Measurements from ENCODE around the gene ODAD4.
"Not testable (repeated sequence)": the region's sequence is repeated elsewhere in the genome, so short reads cannot be mapped to it uniquely, and the experiment has no call there.

ODAD4 gene

GRCh38 chr17:41914358-41914766 is 16.1 kb upstream of the ODAD4 start:
- DNase-seq = no peak

- DNase-seq = no peak
Measured at GRCh38 chr17:41915020-41915419, 15.4 kb upstream of the ODAD4 start.

DNA sequence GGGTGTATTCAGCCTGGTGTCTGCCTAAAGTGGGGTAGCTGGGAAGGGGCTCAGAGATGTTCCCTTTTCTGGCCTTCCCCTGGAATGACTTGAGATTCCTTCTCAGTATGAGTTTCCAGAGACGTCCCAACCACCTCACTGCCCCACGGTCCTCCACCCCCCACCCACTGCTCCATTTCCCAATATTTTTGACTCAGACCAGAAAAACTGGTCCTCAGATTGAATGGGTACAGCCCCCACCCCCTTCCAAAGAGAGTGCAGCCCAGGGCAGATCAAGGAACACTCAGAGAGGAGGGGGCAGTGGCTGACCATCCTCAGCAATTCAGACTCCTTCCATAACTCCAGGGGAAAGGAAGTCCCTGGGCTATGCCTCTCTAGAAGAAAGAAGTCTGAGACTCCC is 14.9 kb upstream of the ODAD4 start:
- DNase-seq = no peak

DNA sequence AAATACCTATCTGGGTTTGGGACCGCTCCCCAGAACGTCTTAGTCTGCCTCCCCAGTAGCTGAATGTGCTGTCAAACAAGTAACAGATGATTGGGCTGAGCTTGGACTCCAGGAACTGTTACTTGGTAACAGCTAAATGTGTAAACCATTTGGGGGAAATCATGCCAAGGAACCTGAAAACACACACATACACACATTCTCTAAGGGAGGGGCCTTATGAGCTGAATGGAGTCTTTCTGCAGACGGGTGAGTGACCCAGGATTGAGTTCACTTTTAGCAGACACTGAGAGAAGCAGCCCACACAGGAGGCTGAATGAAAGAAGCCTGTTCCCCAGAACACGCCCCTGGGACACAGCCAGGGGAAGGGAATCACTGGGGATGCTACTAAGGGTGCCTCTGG is 13.2 kb upstream of the ODAD4 start:
- DNase-seq = no peak

- peak; percentile 46 for DNase-seq
Measured at GRCh38 chr17:41917679-41918313, 12.6 kb upstream of the ODAD4 start.

DNA sequence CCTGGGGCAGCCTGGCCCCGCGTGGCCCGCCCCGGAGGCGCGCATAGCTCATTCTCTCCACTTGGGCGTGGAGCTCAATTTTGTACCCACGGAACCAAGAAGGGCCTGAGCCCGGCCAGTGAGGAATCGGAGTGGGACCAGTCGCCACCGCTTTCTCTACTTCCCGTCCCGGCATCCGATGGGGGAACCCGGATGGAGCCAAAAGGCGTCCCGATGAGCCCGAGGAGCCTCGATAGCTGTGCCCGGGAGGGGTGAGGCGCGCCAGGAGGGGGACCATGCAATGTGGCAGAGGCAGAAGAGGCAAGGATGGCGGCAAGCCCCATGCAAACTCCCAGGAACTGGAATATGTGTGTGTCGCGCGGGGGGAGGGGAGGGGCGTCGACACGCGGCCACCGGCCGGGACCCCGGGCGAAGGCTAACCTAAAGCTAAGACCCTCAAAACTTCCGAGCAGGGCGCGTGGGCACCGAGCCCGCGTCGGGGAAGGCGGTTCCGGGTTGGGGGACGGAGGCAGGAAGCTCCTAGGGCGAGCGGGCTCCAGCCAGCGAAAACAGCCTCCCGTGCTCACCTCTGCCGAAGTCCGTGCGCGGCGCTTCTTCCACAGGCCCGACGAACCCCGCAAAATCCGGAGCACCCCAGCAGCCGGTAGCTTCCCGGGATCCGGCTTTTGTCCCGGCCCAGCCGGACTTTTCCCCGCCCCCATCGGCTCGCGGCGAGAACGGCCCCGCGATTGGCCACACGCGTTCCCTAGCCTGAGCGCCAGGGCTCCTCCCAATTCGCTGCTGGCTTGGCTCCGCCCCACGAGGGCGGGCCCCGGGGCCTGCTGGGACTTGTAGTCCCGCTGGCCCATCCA is 11.9 kb upstream of the ODAD4 start, which contains the start of gene ACLY:
Gene ACLY, minus strand, starts transcription at position 638 of the 851 bp plus-strand sequence. CDS start 5,078 bp downstream, outside the sequence.
- DNase-seq = peak; percentile 90

GRCh38 chr17:41919165-41919817 is 11.1 kb upstream of the ODAD4 start:
- DNase-seq = no peak

GRCh38 chr17:41919840-41920579 is 10.4 kb upstream of the ODAD4 start:
- DNase-seq = no peak

- DNase-seq = no peak
Measured at GRCh38 chr17:41920580-41920955, 9.8 kb upstream of the ODAD4 start.

- DNase-seq = no peak
Measured at GRCh38 chr17:41925991-41926590, 4.3 kb upstream of the ODAD4 start.

- DNase-seq = no peak
Measured at GRCh38 chr17:41928693-41929251, 1.6 kb upstream of the ODAD4 start.

GRCh38 chr17:41930833-41931156 is 378 bp downstream of the ODAD4 start:
- DNase-seq = not testable (repeated sequence)

- not testable (repeated sequence) for DNase-seq
Measured at GRCh38 chr17:41931715-41932114, 1.3 kb downstream of the ODAD4 start.

GRCh38 chr17:41932816-41933389 is 2.5 kb downstream of the ODAD4 start:
- no peak for DNase-seq

- no peak for DNase-seq
Measured at GRCh38 chr17:41935641-41936040, 5.2 kb downstream of the ODAD4 start.

DNA sequence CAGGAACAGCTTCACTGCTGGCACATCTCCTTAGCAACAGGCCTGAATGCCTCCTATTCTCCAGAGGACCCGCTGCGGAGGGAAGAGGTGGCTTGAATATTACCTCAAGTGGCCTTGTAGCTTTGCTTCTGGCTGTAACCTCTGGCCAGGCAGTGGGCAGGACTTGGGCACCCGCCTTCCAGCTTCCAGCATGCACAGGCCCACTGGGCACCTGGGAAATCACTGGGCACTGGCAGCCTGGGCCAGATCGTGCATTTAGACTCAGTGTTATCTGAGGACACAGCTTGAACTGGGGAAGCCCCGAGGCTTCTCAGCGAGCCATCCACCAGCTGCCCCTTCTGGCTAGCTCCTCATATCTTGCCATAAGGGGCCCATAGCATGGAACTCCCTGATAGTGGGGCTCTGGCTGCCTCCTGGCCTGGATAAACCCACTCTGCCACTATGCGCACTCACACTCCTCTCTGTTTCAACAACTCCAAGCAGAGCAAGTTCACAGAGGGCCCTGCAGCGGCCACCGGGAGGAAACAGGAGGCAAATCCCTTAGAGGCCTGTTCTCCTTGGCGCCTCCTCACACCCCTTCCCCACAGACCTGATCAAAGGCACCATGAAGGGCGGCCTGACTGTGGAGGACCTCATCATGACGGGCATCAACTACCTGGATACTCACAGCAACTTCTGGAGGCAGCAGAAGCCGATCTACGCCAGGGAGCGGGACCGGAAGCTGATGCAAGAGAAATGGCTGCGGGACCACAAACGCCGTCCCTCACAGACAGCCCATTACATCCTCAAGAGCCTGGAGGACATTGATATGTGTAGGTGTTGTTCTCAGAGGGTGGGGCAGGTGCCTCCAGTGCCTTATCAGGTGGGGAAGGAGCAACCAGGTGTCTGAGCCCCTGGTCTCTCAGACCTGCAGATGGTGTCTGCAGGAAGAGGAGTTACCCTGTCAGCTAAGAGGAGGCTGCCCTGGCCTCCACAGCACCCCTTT is 7.8 kb downstream of the ODAD4 start:
- DNase-seq = no peak

DNA sequence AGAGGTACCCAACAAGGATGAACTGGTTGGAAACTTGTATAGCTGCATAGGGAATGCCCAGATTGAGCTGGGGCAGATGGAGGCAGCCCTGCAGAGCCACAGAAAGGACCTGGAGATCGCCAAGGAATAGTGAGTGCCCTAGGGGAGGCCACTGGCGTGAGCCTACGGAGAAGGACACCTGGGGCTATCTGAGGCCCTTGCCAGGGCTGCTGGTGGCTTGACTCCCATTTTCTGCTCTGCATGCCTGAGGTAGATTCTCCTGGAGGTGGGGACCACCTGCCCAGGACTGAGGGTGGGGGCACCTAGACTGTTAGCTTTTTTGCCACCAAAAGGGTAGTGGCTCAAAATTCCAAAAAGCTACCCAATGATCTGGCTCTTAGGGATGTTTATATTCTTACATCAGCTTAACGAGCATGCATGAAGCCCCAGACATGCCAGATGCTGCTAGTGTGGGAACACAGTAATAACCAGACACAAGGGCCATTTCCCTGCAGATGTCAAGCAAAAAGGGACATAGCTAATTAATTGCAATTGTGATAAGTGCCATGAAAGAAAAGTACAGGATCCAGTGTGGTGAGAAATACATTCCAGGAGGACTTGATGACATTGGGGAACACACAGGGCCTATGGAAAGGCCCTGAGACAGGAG is 8.8 kb downstream of the ODAD4 start:
- DNase-seq = no peak

GRCh38 chr17:41939693-41940090 is 9.3 kb downstream of the ODAD4 start:
- DNase-seq = no peak

DNA sequence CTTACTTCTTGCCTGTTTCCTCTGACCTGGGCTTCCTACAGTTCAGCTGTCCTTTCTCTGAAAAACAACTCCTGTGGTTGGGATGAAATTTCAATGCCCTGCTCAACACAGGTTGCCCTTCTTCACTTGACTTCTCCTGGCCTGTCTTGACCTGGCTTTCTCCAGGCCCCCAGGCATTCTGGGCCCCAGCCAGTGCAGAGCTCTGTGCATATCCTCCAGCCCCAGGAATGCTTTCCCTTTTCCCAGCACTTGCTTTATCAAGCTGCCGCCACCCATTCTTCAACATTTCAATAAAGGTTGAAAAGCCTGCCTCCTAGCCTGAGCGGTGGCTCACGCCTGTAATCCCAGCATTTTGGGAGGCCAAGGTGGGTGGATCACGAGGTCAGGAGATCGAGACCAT is 10.8 kb downstream of the ODAD4 start:
- DNase-seq = no peak
